Measurements from ENCODE around the gene PELI2.
A peak's percentile ranks its signal among the peaks of the same experiment; 100 is the strongest.

PELI2 gene

GRCh38 chr14:56175773-56176172 is 57.6 kb downstream of the PELI2 start:
- DNase-seq: no peak

- no peak for DNase-seq
Measured at GRCh38 chr14:56176530-56176929, 58.3 kb downstream of the PELI2 start.

- no peak for DNase-seq
Measured at GRCh38 chr14:56177036-56177435, 58.8 kb downstream of the PELI2 start.

- DNase-seq: no peak
Measured at GRCh38 chr14:56180754-56181542, 62.7 kb downstream of the PELI2 start.

GRCh38 chr14:56181681-56182085 is 63.5 kb downstream of the PELI2 start:
- DNase-seq: no peak

- no peak for DNase-seq
Measured at GRCh38 chr14:56182410-56182809, 64.2 kb downstream of the PELI2 start.

GRCh38 chr14:56183631-56184157 is 65.5 kb downstream of the PELI2 start:
- DNase-seq: no peak

- DNase-seq: no peak
Measured at GRCh38 chr14:56185992-56186391, 67.8 kb downstream of the PELI2 start.

GRCh38 chr14:56187736-56188135 is 69.5 kb downstream of the PELI2 start:
- no peak for DNase-seq

GRCh38 chr14:56189307-56189706 is 71.1 kb downstream of the PELI2 start:
- no peak for DNase-seq

GRCh38 chr14:56193347-56193746 is 75.1 kb downstream of the PELI2 start:
- DNase-seq: no peak

- no peak for DNase-seq
Measured at GRCh38 chr14:56194042-56194441, 75.8 kb downstream of the PELI2 start.

- DNase-seq: no peak
Measured at GRCh38 chr14:56195223-56195622, 77.0 kb downstream of the PELI2 start.

- DNase-seq: peak; percentile 20 to 23
Measured at GRCh38 chr14:56195704-56196103, 77.5 kb downstream of the PELI2 start.

- no peak for DNase-seq
Measured at GRCh38 chr14:56196274-56196673, 78.1 kb downstream of the PELI2 start.

- DNase-seq: no peak
Measured at GRCh38 chr14:56197150-56197549, 78.9 kb downstream of the PELI2 start.

- DNase-seq: no peak
Measured at GRCh38 chr14:56198438-56198837, 80.2 kb downstream of the PELI2 start.

- peak in 1 of 2 donors; percentile 27 for DNase-seq
Measured at GRCh38 chr14:56199095-56199981, 81.1 kb downstream of the PELI2 start.

GRCh38 chr14:56199982-56200577 is 81.9 kb downstream of the PELI2 start:
- no peak for DNase-seq

- no peak for DNase-seq
Measured at GRCh38 chr14:56202256-56202655, 84.0 kb downstream of the PELI2 start.

GRCh38 chr14:56205881-56206280 is 87.7 kb downstream of the PELI2 start:
- DNase-seq: no peak

GRCh38 chr14:56206596-56206995 is 88.4 kb downstream of the PELI2 start:
- DNase-seq: no peak

GRCh38 chr14:56207626-56208292 is 89.5 kb downstream of the PELI2 start:
- DNase-seq: no peak
